IMR-90 (cell line): ENCODE results near the gene ACTN1. TPM values are rescaled to one million over a fixed set of nuclear protein-coding genes. Genes with fewer than 3 reads are reported as not detected.

Experiments used
- ATAC-seq: fragments of 200-7000 bp; cut with Tn5 transposase; 2 replicates; pipeline ENCODE4 v1.9.1; 2020; ENCODE audit warnings: low read depth, mild to moderate bottlenecking, moderate library complexity
- BruUV-seq: library from RNA; stranded (reverse); fragments of 400-500 nt; replicated peaks from 2 replicates; lab custom pipeline; 2021; lab: Mats Ljungman, UMichigan
- CTCF ChIA-PET: fragments of 300-600 bp; formaldehyde crosslinking; extraction: SDS; loops from one replicate; lab custom pipeline; 2021; ENCODE audit warnings: antibody characterized with exemption; lab: Yijun Ruan, JAX
- POLR2A ChIA-PET: fragments of 300-600 bp; sonication (Branson Sonifier 250); formaldehyde crosslinking; loops from one replicate; lab custom pipeline; 2022; ENCODE audit warnings: antibody characterized with exemption; ENCODE audit not compliant: unreplicated experiment; lab: Charles Lee
- DNase-seq: peaks from one replicate; pipeline ENCODE4 v3.0.0; 2013
- H2AFZ ChIP-seq: replicated peaks from 2 replicates; pipeline ENCODE3; 2013; ENCODE audit warnings: low read length, mild to moderate bottlenecking; ENCODE audit not compliant: poor library complexity
- H2AK5ac ChIP-seq: 2 replicates; pipeline ENCODE4 v1.6.1; 2013; ENCODE audit warnings: low read depth, low read length, inconsistent platforms
- H2AK9ac ChIP-seq: replicated peaks from 2 replicates; pipeline ENCODE3; 2013; ENCODE audit warnings: mild to moderate bottlenecking, low read depth, low read length, moderate library complexity; ENCODE audit not compliant: poor library complexity
- H2BK120ac ChIP-seq: 2 replicates; pipeline ENCODE4 v1.6.1; 2013; ENCODE audit warnings: low read depth, low read length, inconsistent platforms
- H2BK15ac ChIP-seq: 3 replicates; pipeline ENCODE4 v1.6.1; 2013; ENCODE audit warnings: low read depth, low read length, inconsistent platforms
- H2BK20ac ChIP-seq: 2 replicates; pipeline ENCODE4 v1.6.1; 2013; ENCODE audit warnings: low read depth, mild to moderate bottlenecking, inconsistent platforms, low read length, moderate library complexity
- H2BK5ac ChIP-seq: 2 replicates; pipeline ENCODE4 v1.6.1; 2013; ENCODE audit warnings: mild to moderate bottlenecking, low read depth, low read length, inconsistent platforms; ENCODE audit not compliant: poor library complexity, severe bottlenecking
- H3K14ac ChIP-seq: replicated peaks from 2 replicates; pipeline ENCODE4 v1.6.1; 2013; ENCODE audit warnings: low read depth, low read length, inconsistent platforms
- H3K18ac ChIP-seq: 2 replicates; pipeline ENCODE4 v1.6.1; 2013; ENCODE audit warnings: low read depth, low read length, control low read depth
- H3K23ac ChIP-seq: 2 replicates; pipeline ENCODE4 v1.6.1; 2013; ENCODE audit warnings: low read depth, low read length, inconsistent platforms
- H3K27ac ChIP-seq: 2 replicates; pipeline ENCODE4 v1.5.1; 2013; ENCODE audit warnings: mild to moderate bottlenecking, control low read depth, low read length; ENCODE audit not compliant: insufficient read depth
- H3K27me3 ChIP-seq: 2 replicates; pipeline ENCODE4 v1.6.1; 2013; ENCODE audit warnings: low read length; ENCODE audit not compliant: control insufficient read depth, insufficient read depth
- H3K36me3 ChIP-seq: 2 replicates; pipeline ENCODE4 v1.6.1; 2013; ENCODE audit warnings: low read length, mixed read lengths; ENCODE audit not compliant: control insufficient read depth, insufficient read depth
- H3K4ac ChIP-seq: 2 replicates; pipeline ENCODE4 v1.6.1; 2013; ENCODE audit warnings: low read depth, low read length, inconsistent platforms
- H3K4me1 ChIP-seq: 2 replicates; pipeline ENCODE4 v1.6.1; 2013; ENCODE audit warnings: low read length, mixed read lengths; ENCODE audit not compliant: control insufficient read depth, insufficient read depth
- H3K4me2 ChIP-seq: 2 replicates; pipeline ENCODE4 v1.6.1; 2013; ENCODE audit warnings: low read depth, mild to moderate bottlenecking, control low read depth, low read length, moderate library complexity
- H3K4me3 ChIP-seq: 2 replicates; pipeline ENCODE4 v1.5.1; 2013; ENCODE audit warnings: low read depth, mild to moderate bottlenecking, control low read depth, low read length, moderate library complexity; ENCODE audit not compliant: insufficient read depth
- H3K56ac ChIP-seq: 2 replicates; pipeline ENCODE4 v1.6.1; 2013; ENCODE audit warnings: low read length, inconsistent platforms; ENCODE audit not compliant: insufficient read depth; ENCODE audit errors: extremely low read depth
- H3K79me1 ChIP-seq, 2 experiments: 2 replicates each; pipeline ENCODE4 v1.6.1; 2013; ENCODE audit warnings: low read length in 2 of 2, inconsistent platforms in 1 of 2, low read depth in 1 of 2
- H3K9ac ChIP-seq: 2 replicates; pipeline ENCODE4 v1.6.1; 2013; ENCODE audit warnings: low read depth, low read length, control low read depth
- H3K9me1 ChIP-seq: 2 replicates; pipeline ENCODE4 v1.6.1; 2013; ENCODE audit warnings: low read length, inconsistent platforms; ENCODE audit not compliant: insufficient read depth
- H3K9me3 ChIP-seq: 2 replicates; pipeline ENCODE4 v1.6.1; 2013; ENCODE audit warnings: low read length; ENCODE audit not compliant: control insufficient read depth, insufficient read depth
- H4K20me1 ChIP-seq: 2 replicates; pipeline ENCODE4 v1.6.1; 2013; ENCODE audit warnings: low read length, inconsistent platforms; ENCODE audit not compliant: insufficient read depth
- H4K5ac ChIP-seq: 2 replicates; pipeline ENCODE4 v1.6.1; 2013; ENCODE audit warnings: mild to moderate bottlenecking, low read depth, low read length, control low read depth
- H4K8ac ChIP-seq, 2 experiments: 2 replicates each; pipeline ENCODE4 v1.6.1; 2013; ENCODE audit warnings: low read depth in 2 of 2, low read length in 2 of 2, control low read depth in 1 of 2, inconsistent platforms in 1 of 2
- H4K91ac ChIP-seq: 2 replicates; pipeline ENCODE4 v1.6.1; 2013; ENCODE audit warnings: low read depth, low read length, inconsistent platforms; ENCODE audit not compliant: insufficient read depth
- CHD1 ChIP-seq: IDR thresholded peaks from 2 replicates; pipeline ENCODE4 v1.6.1; 2012; ENCODE audit warnings: low read depth, low read length, improper control_type of control experiment
- CTCF ChIP-seq: conservative IDR thresholded peaks from 2 replicates; pipeline ENCODE4 v1.5.1; 2012; ENCODE audit warnings: mild to moderate bottlenecking, low read depth, low read length, improper control_type of control experiment
- ELK1 ChIP-seq: fragments of 150-350 bp; IDR thresholded peaks from 2 replicates; pipeline ENCODE4 v1.6.1; 2016; ENCODE audit warnings: low read depth, mild to moderate bottlenecking, low read length, moderate library complexity, borderline replicate concordance
- MAFK ChIP-seq: IDR thresholded peaks from 2 replicates; pipeline ENCODE4 v1.6.1; 2012; ENCODE audit warnings: low read depth, low read length, improper control_type of control experiment
- MAZ ChIP-seq: IDR thresholded peaks from 2 replicates; pipeline ENCODE4 v1.6.1; 2012; ENCODE audit warnings: low read depth, mild to moderate bottlenecking, low read length, improper control_type of control experiment, moderate library complexity, borderline replicate concordance
- MXI1 ChIP-seq: IDR thresholded peaks from 2 replicates; pipeline ENCODE4 v1.6.1; 2012; ENCODE audit warnings: low read depth, mild to moderate bottlenecking, low read length, moderate library complexity, borderline replicate concordance
- NFE2L2 ChIP-seq: fragments of 150-350 bp; IDR thresholded peaks from 2 replicates; pipeline ENCODE4 v1.6.1; 2016; ENCODE audit warnings: low read depth, mild to moderate bottlenecking, low read length
- POLR2A ChIP-seq: IDR thresholded peaks from 2 replicates; pipeline ENCODE4 v1.6.1; 2012; ENCODE audit warnings: mild to moderate bottlenecking, low read depth, low read length
- RAD21 ChIP-seq: IDR thresholded peaks from 2 replicates; pipeline ENCODE4 v1.6.1; 2012; ENCODE audit warnings: low read length, improper control_type of control experiment
- RCOR1 ChIP-seq: IDR thresholded peaks from 2 replicates; pipeline ENCODE4 v1.6.1; 2012; ENCODE audit warnings: mild to moderate bottlenecking, low read length, improper control_type of control experiment; ENCODE audit not compliant: insufficient replicate concordance
- RFX5 ChIP-seq: IDR thresholded peaks from 2 replicates; pipeline ENCODE4 v1.8.0; 2012; ENCODE audit warnings: low read depth, mild to moderate bottlenecking, low read length, moderate library complexity
- SMC3 ChIP-seq: fragments of 150-350 bp; IDR thresholded peaks from 2 replicates; pipeline ENCODE4 v1.6.1; 2016; ENCODE audit warnings: low read depth, mild to moderate bottlenecking, antibody characterized with exemption, low read length, moderate library complexity
- USF2 ChIP-seq: fragments of 150-350 bp; IDR thresholded peaks from 2 replicates; pipeline ENCODE4 v1.6.1; 2017; ENCODE audit warnings: mild to moderate bottlenecking, antibody characterized with exemption, low read length, low read depth
- WGBS, 2 experiments: methylation state at CpG; one replicate each; pipeline versions ENCODE4 v1.1.5 to v1.1.7; 2013; ENCODE audit warnings: missing lambda C conversion rate in 2 of 2; ENCODE audit not compliant: insufficient read length in 1 of 2; ENCODE audit errors: extremely low coverage in 2 of 2; 5-methylcytosine and 5-hydroxymethylcytosine counted together
- dilution Hi-C: fragments of 300-500 bp; cut with HindIII; formaldehyde crosslinking; loops from one replicate; pipeline ENCODE4 v1.14.3; 2018; ENCODE audit warnings: low sequenced_read_pairs; ENCODE audit not compliant: unreplicated experiment
- in situ Hi-C: fragments of 300-500 bp; cut with MboI; formaldehyde crosslinking; loops from 3 replicates; pipeline ENCODE4 v1.14.3; 2019; ENCODE audit warnings: low sequenced_read_pairs, inconsistent platforms, mixed read lengths
- intact Hi-C: fragments of 100-400 bp; cut with micrococcal nuclease; formaldehyde crosslinking; loops from 2 replicates; pipeline ENCODE4 v1.10.0; 2022
- polyA plus RNA-seq, 3 experiments: library from polyadenylated mRNA; depleted of rRNA; stranded (reverse); fragments of >200 nt; gene quantifications; 2 replicates each; pipeline ENCODE4 v1.2.3, GENCODE V29; 2012; ENCODE audit warnings: low replicate concordance in 1 of 3
- total RNA-seq: library from RNA; depleted of rRNA; stranded (reverse); fragments of >200 nt; gene quantifications from 2 replicates; pipeline ENCODE4 v1.2.3, GENCODE V29; 2012

Gene ACTN1
- total and polyA plus RNA-seq, 2 of the 4 experiments (the other 2 are of a cell fraction), result 684 to 766 TPM

GRCh38 chr14:68905107-68905895 is 73.8 kb downstream of the ACTN1 start:
- Histone ChIP-seq H3K4me2 (no peak overlapping the region), H2BK5ac (no peak overlapping the region), H3K4me3 (no peak overlapping the region), H3K9me1 (peaks cover 4% of the 10 kb centered on the region; the same call in 1 of the 2 replicates), H3K27ac (no peak overlapping the region), H2AFZ (no peak overlapping the region), H3K14ac (no peak overlapping the region), H2BK120ac (no peak overlapping the region), H2AK9ac (no peak overlapping the region), H3K4me1 (0 out of 2 replicates have a peak, but pooled peaks cover under 1% of the 10 kb centered on the region), H3K56ac (no peak overlapping the region), H4K5ac (no peak overlapping the region), H3K18ac (no peak overlapping the region), H3K27me3 (no peaks in the 10 kb centered on the region), H3K36me3 (peaks cover 85% of the 10 kb centered on the region), H3K9ac (no peak overlapping the region), H3K9me3 (no peaks in the 10 kb centered on the region), H2AK5ac (no peak overlapping the region), H4K8ac (no peak overlapping the region), H2BK20ac (no peak overlapping the region), H3K4ac (no peak overlapping the region), H4K91ac (no peak overlapping the region), H2BK15ac (no peak overlapping the region), H4K20me1 (peaks cover 92% of the 10 kb centered on the region), H3K23ac (no peak overlapping the region), H3K79me1 (peaks cover 56 to 89% of the 10 kb centered on the region in 2 experiments)
- POLR2A ChIA-PET, result no interaction called here
- TF ChIP-seq CTCF (no peak), SMC3 (no peak), MXI1 (no peak), MAZ (no peak), RFX5 (no peak), NFE2L2 (no peak), POLR2A (no peak), MAFK (no peak), USF2 (no peak), CHD1 (no peak), ELK1 (no peak), RAD21 (no peak), RCOR1 (no peak)
- intact Hi-C loops (no loop called here), in situ Hi-C loops (no loop called here), dilution Hi-C loops (no loop called here)
- BruUV-seq, result no TSS peak
- WGBS, 2 experiments, result 94% methylated on average over 9 of the region's 16 CpGs; no CpG with 5 or more reads in 1 of the 2 experiments
- ATAC-seq (no peak), DNase-seq (no peak)
- CTCF ChIA-PET, result no interaction called here
